ENCODE results near the gene KIF5B. TPM values are rescaled to one million over a fixed set of nuclear protein-coding genes. Genes with fewer than 3 reads are reported as not detected.

The KIF5B gene
- total and polyA plus RNA-seq, 9 of the 15 experiments (the other 6 are each of a cell fraction or from before 2014, with no cell fraction given) = 24.4 to 94.4 (median 68.9) TPM

DNA sequence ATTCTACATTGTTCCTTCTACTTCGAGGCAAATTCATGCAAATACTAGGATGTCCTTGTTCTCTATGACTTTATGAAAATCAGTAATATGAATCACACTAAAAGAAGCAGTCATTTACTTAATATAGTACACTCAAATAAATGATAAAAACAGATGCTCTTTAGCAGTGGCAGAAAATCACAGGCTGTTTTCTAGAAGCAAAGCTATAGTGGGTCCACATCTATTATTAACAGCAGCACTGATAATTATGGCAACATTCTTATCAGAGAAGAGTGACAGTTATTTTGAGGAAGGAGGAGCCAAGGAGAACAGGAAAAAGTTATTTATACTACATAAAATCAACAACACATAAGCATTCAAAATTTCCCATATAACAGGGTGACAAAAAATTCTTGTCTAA lies 16.5 kb downstream of the KIF5B start:
- no TSS peak for BruUV-seq (replicated peaks)
- Histone ChIP-seq H3K4me1 (replicated peaks in 1 of 2; ENCODE audit: control insufficient read depth in 2 of 2, insufficient read depth in 2 of 2, low read length in 2 of 2) (no peaks in the 10 kb centered on the region), H3K4me2 (ENCODE audit: insufficient read depth, low read length) (no peak overlapping the region), H3K9ac (ENCODE audit: insufficient read depth in 1 of 2, low read depth in 2 of 2, low read length in 2 of 2) (no peak overlapping the region), H2AFZ (ENCODE audit: low read depth, low read length) (no peak overlapping the region), H3K27ac (ENCODE audit: extremely low read depth, low read depth, low read length) (no peak overlapping the region), H3K4me3 (no peak overlapping the region), H3K9me1 (ENCODE audit: control insufficient read depth, insufficient read depth, low read length) (no peaks in the 10 kb centered on the region), H3K27me3 (ENCODE audit: control insufficient read depth in 2 of 2, insufficient read depth in 2 of 2, low read length in 2 of 2) (no peaks in the 10 kb centered on the region), H3K36me3 (ENCODE audit: control insufficient read depth, insufficient read depth, low read length) (peaks cover 86% of the 10 kb centered on the region), H3K79me2 (ENCODE audit: control insufficient read depth, insufficient read depth, low read length) (peaks cover 57% of the 10 kb centered on the region), H4K20me1 (replicated peaks; ENCODE audit: control insufficient read depth, insufficient read depth, low read length) (no peaks in the 10 kb centered on the region; the same call in none of the 2 replicates), H3K9me3 (replicated peaks; ENCODE audit: control insufficient read depth, insufficient read depth, low read depth, low read length) (no peaks in the 10 kb centered on the region)
- no peak for ATAC-seq
- POLR2A ChIA-PET = interaction anchor here (1.0 kb wide), 1 partner anchor 149 kb away, joined by 4 read pairs; no protein-coding TSS in a partner anchor
- FAIRE-seq = no peak
- in situ Hi-C loops (cut with MboI) (no loop called here), intact Hi-C loops (cut with micrococcal nuclease) (no loop called here)
- CTCF ChIA-PET (ENCODE audit: low intra/inter-chr PET ratio) = no interaction called here
- TF ChIP-seq CBFA2T3 (IDR thresholded peaks at IDR 0.05) = no peak
- no peak for TF ChIP-seq ZNF253 (CRISPR knock-in tag; conservative IDR thresholded peaks at IDR 0.05)
- TF ChIP-seq, protein P1, sequence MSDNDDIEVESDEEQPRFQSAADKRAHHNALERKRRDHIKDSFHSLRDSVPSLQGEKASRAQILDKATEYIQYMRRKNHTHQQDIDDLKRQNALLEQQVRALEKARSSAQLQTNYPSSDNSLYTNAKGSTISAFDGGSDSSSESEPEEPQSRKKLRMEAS (CRISPR knock-in tag; IDR thresholded peaks at IDR 0.05) = no peak
- TF ChIP-seq, protein P2, sequence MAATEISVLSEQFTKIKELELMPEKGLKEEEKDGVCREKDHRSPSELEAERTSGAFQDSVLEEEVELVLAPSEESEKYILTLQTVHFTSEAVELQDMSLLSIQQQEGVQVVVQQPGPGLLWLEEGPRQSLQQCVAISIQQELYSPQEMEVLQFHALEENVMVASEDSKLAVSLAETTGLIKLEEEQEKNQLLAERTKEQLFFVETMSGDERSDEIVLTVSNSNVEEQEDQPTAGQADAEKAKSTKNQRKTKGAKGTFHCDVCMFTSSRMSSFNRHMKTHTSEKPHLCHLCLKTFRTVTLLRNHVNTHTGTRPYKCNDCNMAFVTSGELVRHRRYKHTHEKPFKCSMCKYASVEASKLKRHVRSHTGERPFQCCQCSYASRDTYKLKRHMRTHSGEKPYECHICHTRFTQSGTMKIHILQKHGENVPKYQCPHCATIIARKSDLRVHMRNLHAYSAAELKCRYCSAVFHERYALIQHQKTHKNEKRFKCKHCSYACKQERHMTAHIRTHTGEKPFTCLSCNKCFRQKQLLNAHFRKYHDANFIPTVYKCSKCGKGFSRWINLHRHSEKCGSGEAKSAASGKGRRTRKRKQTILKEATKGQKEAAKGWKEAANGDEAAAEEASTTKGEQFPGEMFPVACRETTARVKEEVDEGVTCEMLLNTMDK (IDR thresholded peaks at IDR 0.05; ENCODE audit: borderline replicate concordance, insufficient read depth, low read depth, low read length, poor library complexity, severe bottlenecking) = no peak
- no peak for TF ChIP-seq BRF1 (IDR thresholded peaks at IDR 0.05; ENCODE audit: borderline replicate concordance, extremely low read depth, insufficient read length)
- no peak for DNase-seq (ENCODE audit: extremely low read depth in 1 of 4, low spot score in 3 of 4)
- WGBS (ENCODE audit: insufficient coverage, low coverage, missing lambda C conversion rate) = 86% methylated on average over 1 of the region's 1 CpG

Measured in K562 (cell line).